ENCODE data around the gene ADGRD1. TPM values are rescaled to one million over a fixed set of nuclear protein-coding genes. Genes with fewer than 3 reads are reported as not detected.

ADGRD1 gene
- total RNA-seq, 4 donors from 2014 or later: 8.3 to 18.1 (median 12.5) TPM

GRCh38 chr12:131177599-131177998, 223.9 kb downstream of the ADGRD1 start:
- H3K4me3 ChIP-seq: no peak overlapping the region
- no peak for DNase-seq
- no peaks in the 10 kb centered on the region for H3K36me3 ChIP-seq
- peaks cover 0 to 5% of the 10 kb centered on the region in 2 donors for H3K9me3 ChIP-seq
- no peak overlapping the region for H3K27ac ChIP-seq
- 88% methylated on average over 1 of the region's 1 CpG; no CpG with 5 or more reads in 1 of the 2 donors for WGBS, 2 donors (ENCODE audit: low coverage in 1 of 2)
- in situ Hi-C loops (cut with MboI; ENCODE audit: low pct_ligation_motif_present in 1 of 4, low pct_unique_long_range_greater_than_20kb in 1 of 4, low sequenced_read_pairs in 3 of 4): no loop called here
- TF ChIP-seq POLR2A (IDR thresholded peaks at IDR 0.05): no peak
- TF ChIP-seq EP300 (IDR thresholded peaks at IDR 0.05; ENCODE audit: low read depth): no peak
- TF ChIP-seq, protein P1, sequence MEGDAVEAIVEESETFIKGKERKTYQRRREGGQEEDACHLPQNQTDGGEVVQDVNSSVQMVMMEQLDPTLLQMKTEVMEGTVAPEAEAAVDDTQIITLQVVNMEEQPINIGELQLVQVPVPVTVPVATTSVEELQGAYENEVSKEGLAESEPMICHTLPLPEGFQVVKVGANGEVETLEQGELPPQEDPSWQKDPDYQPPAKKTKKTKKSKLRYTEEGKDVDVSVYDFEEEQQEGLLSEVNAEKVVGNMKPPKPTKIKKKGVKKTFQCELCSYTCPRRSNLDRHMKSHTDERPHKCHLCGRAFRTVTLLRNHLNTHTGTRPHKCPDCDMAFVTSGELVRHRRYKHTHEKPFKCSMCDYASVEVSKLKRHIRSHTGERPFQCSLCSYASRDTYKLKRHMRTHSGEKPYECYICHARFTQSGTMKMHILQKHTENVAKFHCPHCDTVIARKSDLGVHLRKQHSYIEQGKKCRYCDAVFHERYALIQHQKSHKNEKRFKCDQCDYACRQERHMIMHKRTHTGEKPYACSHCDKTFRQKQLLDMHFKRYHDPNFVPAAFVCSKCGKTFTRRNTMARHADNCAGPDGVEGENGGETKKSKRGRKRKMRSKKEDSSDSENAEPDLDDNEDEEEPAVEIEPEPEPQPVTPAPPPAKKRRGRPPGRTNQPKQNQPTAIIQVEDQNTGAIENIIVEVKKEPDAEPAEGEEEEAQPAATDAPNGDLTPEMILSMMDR (IDR thresholded peaks at IDR 0.05): no peak
- no peak for TF ChIP-seq POLR2AphosphoS5 (IDR thresholded peaks at IDR 0.05)
- no peaks in the 10 kb centered on the region for H3K4me1 ChIP-seq
- intact Hi-C loops (cut with DNase I; ENCODE audit: low total_unique reads): loop anchor here (2.0 kb wide), 1 partner anchor 35 kb away; no protein-coding TSS in a partner anchor
- no peaks in the 10 kb centered on the region for H3K27me3 ChIP-seq

DNA sequence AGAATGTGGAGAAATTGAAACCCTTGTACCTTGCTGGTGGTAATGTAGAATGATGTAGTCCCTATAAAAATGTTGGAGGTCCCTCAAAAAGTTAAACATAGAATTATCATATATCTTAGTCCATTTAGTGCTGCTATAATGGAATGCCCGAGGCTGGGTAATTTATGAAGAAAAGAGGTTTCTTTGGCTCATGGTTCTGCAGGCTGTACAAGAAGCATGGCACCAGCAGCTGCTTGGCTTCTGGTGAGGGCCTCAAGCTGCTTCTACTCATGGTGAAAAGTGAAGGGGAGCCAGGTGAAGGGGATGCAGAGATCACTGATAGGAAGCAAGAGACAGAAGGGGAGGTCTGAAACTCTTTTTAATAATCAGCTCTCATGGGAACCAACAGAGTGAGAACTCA, 233.9 kb downstream of the ADGRD1 start:
- H3K9me3 ChIP-seq: no peaks in the 10 kb centered on the region
- intact Hi-C loops (cut with DNase I; ENCODE audit: low total_unique reads): no loop called here
- DNase-seq: no peak
- TF ChIP-seq EP300 (IDR thresholded peaks at IDR 0.05; ENCODE audit: low read depth) (no peak), POLR2AphosphoS5 (IDR thresholded peaks at IDR 0.05) (no peak), POLR2A (IDR thresholded peaks at IDR 0.05) (no peak)
- TF ChIP-seq, protein P1 (IDR thresholded peaks at IDR 0.05): no peak
- no peak overlapping the region for H3K27ac ChIP-seq
- H3K4me1 ChIP-seq: no peaks in the 10 kb centered on the region
- no peaks in the 10 kb centered on the region for H3K36me3 ChIP-seq
- no peak overlapping the region for H3K4me3 ChIP-seq
- WGBS, 2 donors (ENCODE audit: low coverage in 1 of 2): 59 to 89% methylated on average over 1 of the region's 1 CpG
- in situ Hi-C loops (cut with MboI; ENCODE audit: low pct_ligation_motif_present in 1 of 4, low pct_unique_long_range_greater_than_20kb in 1 of 4, low sequenced_read_pairs in 3 of 4): no loop called here
- no peaks in the 10 kb centered on the region for H3K27me3 ChIP-seq

GRCh38 chr12:131188131-131189050, 234.7 kb downstream of the ADGRD1 start:
- H3K4me1 ChIP-seq: no peaks in the 10 kb centered on the region
- H3K27ac ChIP-seq: no peak overlapping the region
- no peak overlapping the region for H3K4me3 ChIP-seq
- no peaks in the 10 kb centered on the region for H3K27me3 ChIP-seq
- in situ Hi-C loops (cut with MboI; ENCODE audit: low pct_ligation_motif_present in 1 of 4, low pct_unique_long_range_greater_than_20kb in 1 of 4, low sequenced_read_pairs in 3 of 4): no loop called here
- H3K9me3 ChIP-seq: no peaks in the 10 kb centered on the region
- no peak for TF ChIP-seq POLR2A (IDR thresholded peaks at IDR 0.05)
- TF ChIP-seq, protein P1 (IDR thresholded peaks at IDR 0.05): no peak
- no peak for TF ChIP-seq EP300 (IDR thresholded peaks at IDR 0.05; ENCODE audit: low read depth)
- TF ChIP-seq POLR2AphosphoS5 (IDR thresholded peaks at IDR 0.05): no peak
- intact Hi-C loops (cut with DNase I; ENCODE audit: low total_unique reads): no loop called here
- no peaks in the 10 kb centered on the region for H3K36me3 ChIP-seq
- DNase-seq: no peak
- WGBS, 2 donors (ENCODE audit: low coverage in 1 of 2): 90% methylated on average over 6 of the region's 6 CpGs; no CpG with 5 or more reads in 1 of the 2 donors

DNA sequence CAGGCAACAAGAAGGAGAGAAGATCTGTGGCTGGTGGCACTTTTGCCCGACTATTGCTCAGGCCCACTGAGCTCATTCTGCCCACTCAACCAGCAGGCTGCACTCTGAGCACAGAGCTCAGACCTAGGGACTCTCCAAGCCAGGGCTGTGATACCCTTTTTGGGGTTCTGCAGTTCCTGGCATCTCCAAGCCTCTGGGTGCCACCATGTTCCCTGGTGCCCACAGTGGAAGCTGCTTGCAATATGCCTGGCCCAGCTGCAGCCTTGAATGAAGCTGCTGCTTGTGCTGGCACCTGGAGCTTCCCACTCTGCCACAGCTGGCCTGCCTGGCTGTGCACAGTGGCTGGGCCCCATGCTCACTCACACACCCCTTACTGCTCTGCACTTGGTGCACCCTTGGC, 236.1 kb downstream of the ADGRD1 start:
- TF ChIP-seq POLR2AphosphoS5 (IDR thresholded peaks at IDR 0.05) (no peak), EP300 (IDR thresholded peaks at IDR 0.05; ENCODE audit: low read depth) (no peak), POLR2A (IDR thresholded peaks at IDR 0.05) (no peak)
- TF ChIP-seq, protein P1 (IDR thresholded peaks at IDR 0.05): no peak
- Histone ChIP-seq H3K9me3 (no peaks in the 10 kb centered on the region), H3K4me3 (no peak overlapping the region), H3K4me1 (no peaks in the 10 kb centered on the region), H3K27me3 (no peaks in the 10 kb centered on the region), H3K36me3 (no peaks in the 10 kb centered on the region), H3K27ac (no peak overlapping the region)
- 92% methylated on average over 1 of the region's 1 CpG; no CpG with 5 or more reads in 1 of the 2 donors for WGBS, 2 donors (ENCODE audit: low coverage in 1 of 2)
- no peak for DNase-seq
- intact Hi-C loops (cut with DNase I; ENCODE audit: low total_unique reads) (loop anchor here (5.0 kb wide), 1 partner anchor 677 kb away; no protein-coding TSS in a partner anchor), in situ Hi-C loops (cut with MboI; ENCODE audit: low pct_ligation_motif_present in 1 of 4, low pct_unique_long_range_greater_than_20kb in 1 of 4, low sequenced_read_pairs in 3 of 4) (no loop called here)
